HG03196 (cell line): Measurements from ENCODE around the gene ZYG11A.
"Not testable (repeated sequence)": the region's sequence is repeated elsewhere in the genome, so short reads cannot be mapped to it uniquely, and the experiment has no call there.

Experiments used
- ATAC-seq: cut with Tn5 transposase; IDR thresholded peaks from one replicate; pipeline ENCODE4 v1.9.1; 2021; ENCODE audit not compliant: unreplicated experiment

The ZYG11A gene

DNA sequence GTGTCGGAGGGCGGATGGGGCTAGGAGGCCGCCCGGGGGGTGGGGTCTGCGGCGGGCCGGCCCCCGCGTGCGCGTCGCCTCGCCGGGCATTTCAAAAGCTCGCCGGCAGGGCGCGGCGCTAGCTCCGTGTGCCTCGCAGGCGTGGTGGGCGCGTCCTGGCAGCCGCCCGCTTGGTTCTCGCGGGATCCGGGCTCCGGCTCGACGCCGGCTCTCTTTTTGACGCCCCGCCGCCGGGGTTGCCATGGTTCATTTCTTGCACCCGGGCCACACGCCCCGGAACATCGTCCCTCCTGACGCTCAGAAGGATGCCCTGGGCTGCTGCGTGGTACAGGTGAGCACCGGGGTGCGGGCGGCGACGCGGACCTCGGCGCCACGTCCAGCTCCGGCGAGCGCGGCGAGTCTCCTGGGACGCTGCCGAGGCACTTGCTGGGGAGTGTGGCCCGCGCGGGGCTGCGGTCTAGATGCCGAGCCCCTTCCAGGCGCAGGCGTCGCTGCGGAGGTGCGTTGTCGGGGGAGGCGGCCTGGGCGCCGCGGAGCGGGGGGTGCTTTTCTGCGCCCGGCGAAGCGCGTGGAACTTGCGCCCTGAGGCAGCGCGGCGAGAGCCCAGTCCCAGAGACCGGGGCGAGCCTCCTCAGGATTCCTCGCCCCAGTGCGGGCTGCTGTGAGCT, at the start of gene ZYG11A:
Gene ZYG11A (plus strand): TSS at position 118 of the 668 bp plus-strand sequence. CDS start 124 bp downstream, at position 242.
- ATAC-seq = peak; percentile 94

DNA sequence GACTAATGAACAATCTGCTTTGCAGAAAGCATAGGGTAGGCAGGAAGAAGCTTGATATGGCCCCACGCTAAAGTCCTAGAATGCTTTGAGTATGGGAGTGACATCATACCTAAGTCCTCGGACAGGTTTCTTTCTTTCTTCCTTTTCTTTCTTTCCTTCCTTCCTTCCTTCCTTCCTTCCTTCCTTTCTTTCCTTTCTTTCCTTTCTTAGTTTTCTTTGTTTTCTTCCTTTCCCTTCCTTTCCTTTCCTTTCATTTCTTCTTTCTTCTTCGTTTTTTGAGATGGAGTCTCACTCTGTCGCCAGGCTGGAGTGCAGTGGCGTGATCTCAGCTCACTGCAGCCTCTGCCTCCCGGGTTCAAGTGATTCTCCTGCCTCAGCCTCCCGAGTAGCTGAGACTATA, 48.8 kb upstream of the ZYG11A start:
- not testable (repeated sequence) for ATAC-seq

DNA sequence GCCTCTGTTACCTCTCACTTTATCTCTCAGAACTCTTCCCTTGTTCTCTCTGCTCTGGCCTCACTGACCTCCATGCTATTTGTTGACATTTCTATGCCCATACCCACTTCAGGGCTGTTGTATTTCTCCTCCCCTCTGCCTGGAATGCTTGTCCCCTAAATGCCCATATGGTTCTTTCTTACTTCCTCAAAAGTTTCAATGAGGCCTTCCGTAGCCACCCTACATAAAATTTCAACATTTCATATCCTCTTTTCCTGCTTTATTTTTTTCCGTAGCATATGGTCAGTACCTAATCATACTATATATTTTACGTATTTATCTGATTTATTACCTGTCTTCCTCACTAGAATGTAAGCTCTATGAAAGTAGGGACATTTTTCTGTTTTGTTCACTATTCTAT, 47.1 kb upstream of the ZYG11A start:
- no peak for ATAC-seq

DNA sequence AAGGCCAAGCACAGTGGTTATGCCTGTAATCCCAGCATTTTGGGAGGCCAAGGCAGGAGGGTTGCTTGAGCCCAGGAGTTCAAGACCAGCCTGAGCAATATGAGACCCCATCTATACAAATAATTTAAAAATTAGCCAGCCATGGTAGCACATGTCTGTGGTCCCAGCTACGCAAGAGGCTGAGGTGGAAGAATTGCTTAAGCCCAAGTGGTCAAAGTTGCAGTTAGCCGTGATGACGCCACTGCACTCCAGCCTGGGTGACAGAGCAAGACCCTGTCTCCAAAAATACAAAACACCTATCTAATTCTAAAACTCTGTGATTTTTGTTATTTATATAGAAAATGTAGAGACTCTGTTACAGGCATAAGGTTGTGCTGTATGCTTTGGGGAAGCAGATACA, 44.2 kb upstream of the ZYG11A start:
- ATAC-seq = no peak

DNA sequence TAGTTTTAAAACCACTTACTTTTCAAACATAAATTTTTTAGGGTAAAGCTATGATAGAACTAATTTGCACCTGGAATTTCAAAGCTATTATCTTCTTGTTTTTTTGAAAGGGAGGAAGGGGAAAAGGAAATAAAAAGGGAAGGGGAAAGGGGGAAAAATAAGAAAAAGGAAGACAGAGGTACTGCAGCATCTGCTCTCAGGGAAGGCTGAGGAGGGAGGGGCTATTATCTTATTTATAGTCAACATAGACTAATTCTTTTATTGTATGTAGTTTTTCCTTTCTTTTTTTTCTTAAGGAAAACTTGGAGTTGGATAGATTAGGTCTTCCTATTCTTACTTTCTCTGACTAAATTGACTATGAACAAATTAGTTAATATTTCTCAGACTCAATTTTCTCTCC, 41.5 kb upstream of the ZYG11A start:
- ATAC-seq = no peak

DNA sequence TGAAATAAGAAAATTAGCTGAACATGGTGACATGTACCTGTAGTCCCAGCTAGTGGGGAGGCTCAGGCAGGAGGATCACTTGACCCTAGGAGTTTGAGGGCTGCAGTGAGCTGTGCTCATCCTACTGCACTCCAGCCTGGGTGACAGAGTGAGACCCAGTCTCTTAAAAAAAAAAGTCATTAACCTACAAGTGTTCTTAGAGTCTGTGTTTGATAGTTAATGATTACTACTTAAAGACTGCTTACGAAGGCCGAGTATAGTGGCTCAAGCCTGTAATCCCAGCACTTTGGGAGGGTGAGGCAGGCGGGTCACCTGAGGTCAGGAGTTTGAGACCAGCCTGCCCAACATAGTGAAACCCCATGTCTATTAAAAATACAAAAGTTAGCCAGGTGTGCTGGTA, 38.5 kb upstream of the ZYG11A start:
- ATAC-seq = not testable (repeated sequence)

DNA sequence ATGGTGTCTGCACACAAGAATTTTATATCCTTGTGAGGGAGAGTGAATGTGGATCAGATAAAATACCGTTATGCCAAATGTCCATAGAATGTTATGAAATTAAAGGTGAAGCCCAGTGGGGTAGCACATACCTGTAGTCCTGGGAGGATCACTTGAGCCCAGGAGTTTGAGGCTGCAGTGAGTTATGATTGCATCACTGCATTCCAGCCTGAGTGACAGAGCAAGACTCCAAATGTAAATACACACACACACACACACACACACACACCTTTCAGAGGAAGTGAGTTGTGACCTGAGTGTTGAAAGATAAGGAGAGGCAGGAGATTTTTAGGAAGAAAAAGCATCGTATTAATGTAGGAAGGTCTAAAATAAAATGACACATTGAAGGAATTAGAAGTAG, 28.1 kb upstream of the ZYG11A start:
- ATAC-seq = no peak

DNA sequence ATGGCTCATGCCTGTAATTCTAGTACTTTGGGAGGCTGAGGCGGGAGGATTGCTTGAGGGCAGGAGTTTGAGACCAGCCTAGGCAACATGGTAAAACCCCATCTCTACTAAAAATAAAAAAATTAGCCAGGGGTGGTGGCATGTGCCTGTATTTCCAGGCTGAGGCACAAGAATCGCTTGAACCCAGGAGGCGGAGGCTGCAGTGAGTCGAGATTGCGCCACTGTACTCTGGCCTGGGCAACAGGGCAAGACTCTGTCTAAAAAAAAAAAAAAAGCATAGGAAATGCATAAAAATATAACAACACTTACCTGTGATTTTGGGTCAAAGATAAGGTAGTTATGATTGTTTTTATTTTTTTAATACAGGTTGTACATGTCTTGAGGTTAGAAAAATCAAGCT, 21.7 kb upstream of the ZYG11A start:
- ATAC-seq = not testable (repeated sequence)

DNA sequence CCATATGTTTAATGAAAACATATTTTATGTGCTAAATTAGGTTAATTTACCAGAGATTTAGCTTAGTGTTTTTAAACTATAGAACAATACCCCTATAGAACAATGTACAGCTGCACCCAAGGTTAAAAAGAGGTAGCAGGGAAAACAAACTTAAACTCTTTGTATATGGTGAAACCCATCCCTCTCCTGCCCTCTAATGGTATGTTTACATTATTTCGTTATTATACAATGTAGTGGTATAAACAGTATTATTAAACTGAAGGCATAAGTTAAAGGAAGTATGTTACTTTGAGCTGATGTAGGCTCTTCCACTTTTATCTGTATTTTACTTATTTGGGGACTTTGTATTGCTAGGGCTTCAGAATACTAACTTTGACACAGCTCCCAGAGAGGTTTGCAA, 16.7 kb upstream of the ZYG11A start:
- no peak for ATAC-seq

DNA sequence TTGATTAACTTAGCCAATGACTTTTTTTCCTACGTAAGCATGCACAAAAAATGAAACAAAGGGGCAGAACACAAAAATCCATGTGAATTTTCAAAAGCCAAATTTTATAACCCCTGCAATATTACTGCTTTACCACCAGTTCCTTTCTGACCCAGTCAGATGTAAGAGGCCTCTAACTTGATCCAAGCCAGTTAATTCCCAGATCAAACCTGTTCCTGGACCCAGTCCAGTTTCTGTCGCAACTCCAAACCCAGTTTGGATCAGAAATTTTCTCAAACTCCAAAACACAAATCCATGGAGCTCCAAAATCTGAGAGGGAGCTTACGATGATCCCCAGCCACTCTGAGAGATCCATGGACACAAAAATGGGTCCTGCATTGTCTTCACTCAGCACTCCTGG, 7.8 kb upstream of the ZYG11A start:
- no peak for ATAC-seq

DNA sequence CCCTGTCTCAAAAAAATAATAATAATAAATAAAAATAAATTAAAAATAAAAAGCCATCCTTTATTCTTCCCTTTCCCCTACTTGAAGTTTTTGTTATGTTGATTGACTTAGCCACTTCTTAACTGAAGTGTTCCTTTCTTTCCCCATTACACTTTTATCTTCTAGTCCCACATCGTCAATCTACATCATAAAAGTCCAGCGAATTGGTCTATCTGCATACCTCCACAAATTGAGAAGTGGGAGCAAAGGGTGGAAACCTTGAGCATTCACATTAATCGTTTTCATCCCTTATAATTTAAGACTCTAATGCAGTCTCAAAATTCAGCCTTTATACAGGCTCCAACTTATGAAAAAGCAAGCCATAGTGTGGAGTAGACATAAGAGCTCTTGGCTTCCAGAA, 6.5 kb upstream of the ZYG11A start:
- no peak for ATAC-seq

DNA sequence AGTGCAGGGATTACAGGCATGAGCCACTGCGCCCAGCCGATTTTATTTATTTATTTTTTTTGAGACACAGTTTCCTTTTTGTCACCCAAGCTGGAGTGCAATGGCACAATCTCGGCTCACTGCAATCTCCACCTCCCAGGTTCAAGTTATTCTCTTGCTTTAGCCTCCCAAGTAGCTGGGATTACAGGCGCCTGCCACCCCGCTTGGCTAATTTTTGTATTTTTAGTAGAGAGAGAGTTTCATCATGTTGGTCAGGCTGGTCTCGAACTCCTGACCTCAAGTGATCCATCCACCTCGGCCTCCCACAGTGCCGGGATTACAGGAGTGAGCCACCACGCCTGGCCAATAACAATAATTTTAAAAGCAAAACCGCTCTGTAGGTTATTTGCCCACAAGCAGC, 3.4 kb upstream of the ZYG11A start:
- not testable (repeated sequence) for ATAC-seq

DNA sequence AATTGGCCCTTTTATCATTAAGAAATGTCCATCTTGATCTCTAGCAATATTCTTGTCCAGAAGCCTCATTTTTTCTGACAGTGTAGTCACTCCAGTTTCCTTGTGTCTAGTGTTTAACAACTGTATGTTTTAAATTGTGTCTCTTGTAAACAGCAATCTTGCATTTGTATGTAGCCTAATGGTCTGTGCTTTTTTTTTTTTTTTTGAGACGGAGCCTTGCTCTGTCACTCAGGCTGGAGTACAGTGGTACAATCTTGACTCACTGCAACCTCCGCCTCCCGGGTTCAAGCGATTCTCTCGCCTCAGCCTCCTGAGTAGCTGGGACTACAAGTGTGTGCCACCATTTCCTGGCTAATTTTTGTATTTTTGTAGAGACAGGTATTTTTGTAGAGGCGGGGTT, 2.6 kb downstream of the ZYG11A start:
- ATAC-seq = not testable (repeated sequence)

DNA sequence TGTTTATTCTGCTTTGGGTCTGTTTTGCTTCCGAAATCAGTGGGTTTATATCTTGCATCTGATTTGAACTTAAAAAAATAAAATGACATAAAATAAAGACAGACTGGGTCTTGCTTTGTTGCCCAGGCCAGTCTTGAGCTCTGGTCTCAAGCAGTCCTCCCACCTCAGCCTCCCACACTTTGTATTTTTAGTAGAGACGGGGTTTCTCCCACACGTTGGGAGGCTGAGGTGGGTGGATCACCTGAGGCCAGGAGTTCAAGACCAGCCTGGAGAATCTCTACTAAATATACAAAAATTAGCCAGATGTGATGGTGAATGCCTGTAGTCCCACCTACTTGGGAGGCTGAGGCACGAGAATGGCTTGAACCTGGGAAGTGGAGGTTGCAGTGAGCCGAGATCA, 5.9 kb downstream of the ZYG11A start:
- no peak for ATAC-seq

DNA sequence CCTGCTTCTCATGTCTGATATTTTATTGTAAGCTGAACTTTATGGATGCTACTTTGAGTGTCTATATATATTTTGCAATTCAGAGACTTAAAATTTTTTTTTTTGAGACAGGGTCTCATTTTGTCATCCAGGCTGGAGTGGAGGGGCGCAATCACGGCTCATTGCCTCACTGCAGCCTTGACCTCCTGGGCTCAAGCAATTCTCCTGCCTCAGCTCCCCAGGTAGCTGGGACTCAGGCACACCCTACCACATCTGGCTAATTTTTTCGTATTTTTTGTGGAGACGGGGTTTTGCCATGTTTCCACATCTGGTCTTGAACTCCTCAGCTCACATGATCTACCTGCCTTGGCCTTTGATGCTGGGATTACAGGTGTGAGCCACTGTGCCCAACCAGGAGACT, 8.4 kb downstream of the ZYG11A start:
- ATAC-seq = no peak

DNA sequence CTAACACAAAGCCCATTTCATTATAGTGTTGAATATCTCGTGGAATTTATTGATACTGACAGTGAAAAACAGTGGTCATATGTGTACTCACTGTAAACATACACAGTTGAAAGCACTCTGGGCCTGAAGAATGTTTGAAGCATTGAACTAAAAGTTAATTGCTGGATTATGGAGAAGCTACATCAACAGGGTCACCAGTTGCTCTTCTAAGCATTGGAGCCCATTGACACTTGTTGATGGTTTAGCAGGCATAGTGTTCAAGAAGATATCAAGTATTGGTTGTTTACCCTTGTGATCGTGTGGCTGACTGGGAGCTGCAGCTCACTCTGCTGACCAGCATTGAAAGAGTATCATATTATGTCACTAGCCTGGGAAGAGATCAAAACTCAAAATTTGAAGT, 10.3 kb downstream of the ZYG11A start:
- no peak for ATAC-seq

DNA sequence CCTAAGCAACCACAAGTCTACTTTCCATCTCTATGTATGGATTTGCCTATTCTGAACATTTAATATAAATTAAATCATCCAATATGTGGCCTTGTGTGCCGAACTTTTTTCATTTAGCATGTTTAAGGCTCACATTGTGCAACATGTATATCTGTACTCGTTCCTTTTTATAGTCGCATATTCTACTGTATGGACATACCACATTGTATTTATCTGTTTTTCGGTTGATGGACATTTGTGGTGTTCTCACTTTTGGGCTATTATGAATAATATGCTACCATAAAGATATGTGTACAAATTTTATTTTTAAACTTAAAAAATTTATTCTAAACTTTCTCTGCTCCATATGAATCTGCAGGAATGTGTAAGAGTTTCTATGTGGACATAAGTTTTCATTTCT, 13.0 kb downstream of the ZYG11A start:
- no peak for ATAC-seq

DNA sequence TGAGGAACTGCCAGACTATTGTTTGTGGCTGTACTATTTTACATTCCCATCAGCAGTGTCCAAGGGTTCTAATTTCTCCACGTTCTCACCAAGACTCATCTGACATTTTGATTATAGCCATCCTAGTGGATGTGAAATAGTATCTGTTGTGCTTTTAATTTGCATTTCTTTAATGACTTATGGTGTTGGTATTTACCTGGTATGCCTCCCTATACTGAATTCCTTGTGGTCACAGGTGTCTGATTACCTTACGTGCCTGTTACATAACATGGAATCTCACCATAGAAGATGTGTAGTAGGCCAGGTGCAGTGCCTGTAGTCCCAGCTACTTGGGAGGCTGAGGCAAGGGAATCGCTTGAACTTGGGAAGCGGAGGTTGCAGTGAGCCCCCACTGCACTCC, 13.5 kb downstream of the ZYG11A start:
- ATAC-seq = no peak

DNA sequence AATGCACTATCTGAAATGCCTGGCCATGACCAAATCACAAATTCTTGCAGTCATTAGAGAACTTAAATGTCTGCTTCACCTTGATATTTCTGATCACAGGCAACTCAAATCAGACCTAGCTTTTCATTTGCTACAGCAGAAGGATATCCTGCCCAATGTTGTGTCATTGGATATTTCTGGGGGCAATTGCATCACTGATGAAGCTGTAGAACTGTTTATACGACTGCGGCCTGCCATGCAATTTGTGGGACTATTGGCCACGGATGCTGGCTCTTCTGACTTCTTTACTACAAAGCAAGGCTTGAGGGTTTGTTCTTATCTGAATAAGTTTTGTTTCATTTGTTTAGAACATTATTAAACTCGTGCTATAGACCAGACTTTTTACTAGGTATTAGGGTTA, 14.9 kb downstream of the ZYG11A start:
- no peak for ATAC-seq

DNA sequence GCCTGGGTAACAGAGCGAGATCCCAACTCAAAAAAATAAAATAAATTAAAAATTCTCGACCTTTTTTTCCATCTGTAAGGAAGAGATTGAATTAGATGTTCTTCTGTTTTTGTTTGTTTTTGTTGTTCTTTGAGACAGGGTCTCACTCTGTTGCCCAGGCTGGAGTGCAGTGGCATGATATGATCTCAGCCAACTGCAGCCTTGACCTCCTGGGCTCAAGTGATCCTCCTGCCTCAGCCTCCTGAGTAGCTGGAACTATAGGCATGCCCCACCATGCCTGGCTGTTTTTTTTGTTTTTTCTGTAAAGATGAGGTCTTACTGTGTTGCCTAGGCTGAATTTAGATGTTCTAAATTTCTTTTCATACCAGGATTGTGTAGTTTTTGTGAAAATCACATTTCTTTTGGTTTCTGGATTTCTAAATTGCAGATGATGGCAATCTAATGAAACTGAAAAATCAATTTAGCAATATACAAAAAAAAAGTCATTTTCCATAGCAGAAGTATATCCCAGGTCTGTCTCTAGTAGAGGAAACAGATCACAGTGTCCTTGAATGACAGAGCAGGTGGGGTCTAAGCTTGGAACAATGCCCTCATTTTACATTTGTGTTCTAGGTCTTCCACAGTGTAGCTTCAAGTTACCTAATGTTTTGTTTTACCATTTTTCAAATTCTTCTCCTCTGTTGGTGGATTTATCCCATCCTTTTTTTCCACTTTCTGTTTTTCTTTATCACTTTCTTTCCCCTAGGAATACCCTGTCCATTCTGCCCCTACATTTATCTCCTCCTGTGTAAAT, 20.3 kb downstream of the ZYG11A start:
- no peak for ATAC-seq

DNA sequence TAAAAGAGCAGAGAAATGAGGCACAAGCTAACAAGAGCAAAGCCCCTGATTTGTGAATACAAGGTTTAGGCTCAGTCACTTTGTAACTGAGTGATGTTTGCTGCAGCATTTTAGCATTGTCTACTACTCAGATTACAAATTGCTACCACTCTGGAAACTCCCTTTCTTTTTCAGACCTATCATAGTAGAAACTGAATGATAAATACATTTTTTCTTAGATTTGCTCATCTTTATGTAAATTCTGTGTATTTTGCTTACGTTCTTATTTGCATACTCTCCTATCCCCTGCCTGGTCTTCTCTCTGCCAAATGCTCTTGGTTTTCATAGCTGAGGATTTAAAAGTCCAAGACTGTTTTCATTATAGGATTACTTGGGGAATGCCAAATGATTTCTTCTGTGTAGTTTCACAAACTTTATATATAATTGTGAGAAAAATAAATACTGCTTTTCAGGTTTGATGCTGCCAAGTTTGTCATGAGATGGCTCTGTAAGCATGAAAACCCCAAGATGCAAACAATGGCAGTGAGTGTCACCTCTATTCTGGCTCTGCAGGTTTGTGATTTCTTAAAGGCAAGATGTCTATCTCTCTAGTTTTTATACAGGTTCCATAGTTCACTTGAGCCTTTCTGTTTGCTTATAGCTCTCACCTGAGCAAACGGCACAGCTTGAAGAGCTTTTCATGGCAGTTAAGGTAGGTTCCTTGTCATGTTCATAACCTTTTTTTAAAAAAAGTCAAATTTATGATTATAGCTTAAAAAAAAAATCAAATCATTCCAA, 24.7 kb downstream of the ZYG11A start:
- peak; percentile 82 for ATAC-seq

DNA sequence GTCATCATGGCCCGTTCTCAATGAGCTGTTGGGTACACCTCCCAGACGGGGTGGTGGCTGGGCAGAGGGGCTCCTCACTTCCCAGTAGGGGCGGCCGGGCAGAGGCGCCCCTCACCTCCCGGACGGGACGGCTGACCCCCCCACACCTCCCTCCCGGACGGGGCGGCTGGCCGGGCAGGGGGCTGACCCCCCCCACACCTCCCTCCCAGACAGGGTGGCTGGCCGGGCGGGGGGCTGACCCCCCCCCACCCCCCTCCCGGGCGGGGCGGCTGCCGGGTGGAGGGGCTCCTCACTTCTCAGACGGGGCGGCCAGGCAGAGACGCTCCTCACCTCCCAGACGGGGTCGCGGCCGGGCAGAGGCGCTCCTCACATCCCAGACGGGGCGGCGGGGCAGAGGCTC, 27.2 kb downstream of the ZYG11A start:
- not testable (repeated sequence) for ATAC-seq
